ENCODE data around the gene INMT.

DNA sequence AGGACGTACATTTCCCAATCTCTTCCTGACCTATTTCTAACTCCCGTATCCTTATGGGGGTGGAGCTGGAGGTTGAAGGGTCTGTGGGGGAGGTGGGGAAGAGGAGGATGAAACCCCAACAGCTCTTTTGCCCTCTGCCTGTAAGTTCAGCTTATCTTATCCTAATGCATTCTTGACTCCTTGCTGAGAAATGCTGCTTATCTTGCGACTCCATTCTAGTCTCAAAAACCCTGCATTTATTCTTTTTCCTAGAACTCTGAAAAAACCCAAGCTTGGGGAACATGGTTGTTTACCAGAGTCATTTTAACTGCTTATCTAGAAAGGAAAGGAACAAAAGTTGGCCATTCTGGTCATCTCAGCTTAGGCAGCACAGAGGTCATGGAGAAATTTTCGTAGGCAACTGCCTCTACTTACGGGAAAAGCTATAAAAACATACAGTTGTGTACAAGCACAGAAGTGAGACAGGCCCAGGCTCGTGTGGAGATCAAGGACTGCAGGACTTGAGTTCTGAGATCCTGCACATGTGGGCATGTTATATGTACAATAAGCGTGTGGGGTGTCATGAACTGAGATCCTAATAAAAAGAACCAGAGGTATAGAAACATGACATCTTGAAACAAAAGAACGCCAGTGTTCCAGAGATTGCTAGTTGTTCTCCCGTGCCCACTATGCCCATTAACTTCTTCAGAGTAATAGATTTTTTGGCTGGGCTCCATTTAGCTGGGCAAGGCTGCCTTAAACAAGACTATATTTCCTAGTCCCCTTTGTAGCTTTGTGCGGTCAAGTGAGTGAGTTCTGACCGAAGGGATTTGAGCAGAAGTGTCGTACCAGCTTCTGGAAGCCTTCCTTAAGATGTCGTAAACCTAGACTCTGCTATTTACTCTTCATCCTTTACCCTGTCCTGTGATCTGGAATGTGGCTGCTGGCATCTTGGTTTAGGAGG lies 9.6 kb downstream of the INMT start:
- TF ChIP-seq ZNF384 (IDR thresholded peaks at IDR 0.05) (no peak), TARDBP (IDR thresholded peaks at IDR 0.05) (no peak), ARNT (IDR thresholded peaks at IDR 0.05) (no peak), NFRKB (IDR thresholded peaks at IDR 0.05) (no peak), SUZ12 (IDR thresholded peaks at IDR 0.05) (no peak), LEF1 (IDR thresholded peaks at IDR 0.05; ENCODE audit: borderline replicate concordance) (no peak), FOXK2 (IDR thresholded peaks at IDR 0.05) (no peak), BHLHE40 (IDR thresholded peaks at IDR 0.05; ENCODE audit: borderline replicate concordance) (no peak), SP1 (IDR thresholded peaks at IDR 0.05) (no peak), ELF4 (IDR thresholded peaks at IDR 0.05) (no peak), HDGF (IDR thresholded peaks at IDR 0.05; ENCODE audit: borderline replicate concordance) (no peak)
